Ishikawa (cell line): ENCODE measurements around the gene EIF4B.

Experiments used
- EP300 ChIP-seq: IDR thresholded peaks from 2 replicates; pipeline ENCODE4 v1.6.1; 2012; ENCODE audit warnings: borderline replicate concordance
- TF ChIP-seq, protein P1 (sequence below): IDR thresholded peaks from 2 replicates; pipeline ENCODE4 v1.6.1; 2012; ENCODE audit warnings: low read depth, mild to moderate bottlenecking
- TF ChIP-seq, protein P2 (sequence below): IDR thresholded peaks from 2 replicates; pipeline ENCODE4 v1.6.1; 2012

DNA sequence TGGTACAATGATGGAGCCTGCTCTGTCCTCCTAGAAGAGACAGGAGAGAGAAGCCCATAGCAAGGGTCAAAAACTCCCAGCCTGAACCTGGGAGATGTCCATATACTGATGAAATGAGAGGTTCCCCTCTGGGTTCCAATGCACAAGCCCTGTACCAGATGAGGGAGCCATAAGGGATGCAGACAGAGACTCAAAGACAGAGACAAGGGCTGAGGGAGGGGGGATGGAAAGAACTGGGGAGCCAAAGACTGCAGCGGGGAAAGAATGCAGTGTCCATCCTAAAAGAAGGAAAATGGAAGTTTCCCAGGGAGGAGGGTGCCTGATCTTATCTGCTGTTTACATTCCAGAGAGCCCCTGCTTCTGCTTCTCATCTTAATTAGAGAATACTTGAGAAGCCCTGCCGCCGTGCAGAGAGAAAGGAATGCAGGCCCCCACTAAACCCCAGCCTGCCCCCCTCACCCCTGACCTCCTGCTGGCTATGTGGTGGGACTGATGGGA, 29.6 kb upstream of the EIF4B start:
- TF ChIP-seq EP300: 0 out of 2 replicates have a peak, but pooled peaks have one; percentile 8
- TF ChIP-seq, protein P1, sequence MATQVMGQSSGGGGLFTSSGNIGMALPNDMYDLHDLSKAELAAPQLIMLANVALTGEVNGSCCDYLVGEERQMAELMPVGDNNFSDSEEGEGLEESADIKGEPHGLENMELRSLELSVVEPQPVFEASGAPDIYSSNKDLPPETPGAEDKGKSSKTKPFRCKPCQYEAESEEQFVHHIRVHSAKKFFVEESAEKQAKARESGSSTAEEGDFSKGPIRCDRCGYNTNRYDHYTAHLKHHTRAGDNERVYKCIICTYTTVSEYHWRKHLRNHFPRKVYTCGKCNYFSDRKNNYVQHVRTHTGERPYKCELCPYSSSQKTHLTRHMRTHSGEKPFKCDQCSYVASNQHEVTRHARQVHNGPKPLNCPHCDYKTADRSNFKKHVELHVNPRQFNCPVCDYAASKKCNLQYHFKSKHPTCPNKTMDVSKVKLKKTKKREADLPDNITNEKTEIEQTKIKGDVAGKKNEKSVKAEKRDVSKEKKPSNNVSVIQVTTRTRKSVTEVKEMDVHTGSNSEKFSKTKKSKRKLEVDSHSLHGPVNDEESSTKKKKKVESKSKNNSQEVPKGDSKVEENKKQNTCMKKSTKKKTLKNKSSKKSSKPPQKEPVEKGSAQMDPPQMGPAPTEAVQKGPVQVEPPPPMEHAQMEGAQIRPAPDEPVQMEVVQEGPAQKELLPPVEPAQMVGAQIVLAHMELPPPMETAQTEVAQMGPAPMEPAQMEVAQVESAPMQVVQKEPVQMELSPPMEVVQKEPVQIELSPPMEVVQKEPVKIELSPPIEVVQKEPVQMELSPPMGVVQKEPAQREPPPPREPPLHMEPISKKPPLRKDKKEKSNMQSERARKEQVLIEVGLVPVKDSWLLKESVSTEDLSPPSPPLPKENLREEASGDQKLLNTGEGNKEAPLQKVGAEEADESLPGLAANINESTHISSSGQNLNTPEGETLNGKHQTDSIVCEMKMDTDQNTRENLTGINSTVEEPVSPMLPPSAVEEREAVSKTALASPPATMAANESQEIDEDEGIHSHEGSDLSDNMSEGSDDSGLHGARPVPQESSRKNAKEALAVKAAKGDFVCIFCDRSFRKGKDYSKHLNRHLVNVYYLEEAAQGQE: no peak
- TF ChIP-seq, protein P2, sequence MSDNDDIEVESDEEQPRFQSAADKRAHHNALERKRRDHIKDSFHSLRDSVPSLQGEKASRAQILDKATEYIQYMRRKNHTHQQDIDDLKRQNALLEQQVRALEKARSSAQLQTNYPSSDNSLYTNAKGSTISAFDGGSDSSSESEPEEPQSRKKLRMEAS: no peak
